Measurements from ENCODE around the gene ZNF724. TPM values are rescaled to one million over a fixed set of nuclear protein-coding genes. Genes with fewer than 3 reads are reported as not detected.

The ZNF724 gene
- total RNA-seq, 1 donor from 2014 or later: 3.7 TPM

DNA sequence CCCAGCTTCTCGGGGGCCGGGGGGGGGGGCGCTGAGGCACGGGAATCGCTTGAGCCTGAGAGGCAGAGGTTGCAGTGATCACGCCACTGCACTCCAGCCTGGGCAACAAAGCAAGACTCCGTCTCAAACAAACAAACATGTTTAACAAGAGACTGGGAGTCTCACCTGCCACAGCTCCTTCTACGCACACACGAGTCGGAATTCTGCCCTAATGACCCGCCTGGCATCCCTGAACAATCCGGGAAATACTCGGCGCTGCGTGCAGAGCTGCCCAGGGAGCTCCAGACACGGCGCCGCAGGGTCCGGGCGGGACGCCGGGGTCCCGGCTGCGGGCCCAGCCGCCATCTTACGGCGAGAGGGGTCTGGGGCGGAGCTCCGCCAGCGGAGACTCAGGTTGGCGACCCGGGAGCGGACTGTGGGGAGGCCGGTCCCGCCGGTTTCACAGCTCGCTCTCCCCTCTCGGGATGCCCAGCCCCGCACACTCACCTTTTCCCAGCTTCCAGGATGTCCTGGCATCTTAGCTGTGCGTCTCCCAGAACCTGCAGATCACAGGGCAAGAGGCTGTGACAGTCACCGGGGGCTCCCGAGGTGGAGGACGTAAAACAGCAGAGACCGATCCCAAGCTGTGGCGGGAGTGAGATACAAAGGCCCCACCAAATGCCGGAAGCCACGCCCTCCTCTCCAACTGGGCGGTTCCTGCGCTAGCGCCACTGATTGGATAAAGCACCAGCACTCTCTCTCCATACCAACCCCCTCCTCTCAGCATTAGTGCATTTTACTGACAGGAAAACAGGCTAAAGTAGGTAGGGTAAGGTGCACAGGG is 23.6 kb upstream of the ZNF724 start:
- Histone ChIP-seq H3K4me3 (ENCODE audit: low read length in 3 of 3) (peak overlapping the region; percentile 95 to 97 (median 95)), H3K4me1 (ENCODE audit: control insufficient read depth in 3 of 3, insufficient read depth in 3 of 3, low read length in 3 of 3) (peaks cover 0 to 8% (median 0%) of the 10 kb centered on the region in 3 donors), H3K9me3 (ENCODE audit: control insufficient read depth in 3 of 3, low read length in 3 of 3) (no peaks in the 10 kb centered on the region), H3K9ac (ENCODE audit: low read depth in 1 of 3, low read length in 3 of 3) (peak overlapping the region; percentile 83 to 93 (median 87)), H3K27me3 (ENCODE audit: control insufficient read depth in 3 of 3, insufficient read depth in 3 of 3, low read length in 3 of 3) (no peaks in the 10 kb centered on the region), H3K36me3 (ENCODE audit: control insufficient read depth in 3 of 3, insufficient read depth in 3 of 3, low read length in 3 of 3) (peaks cover 0 to 2% (median 0%) of the 10 kb centered on the region in 3 donors), H3K27ac (ENCODE audit: low read depth, low read length) (peak overlapping the region; percentile 67)

DNA sequence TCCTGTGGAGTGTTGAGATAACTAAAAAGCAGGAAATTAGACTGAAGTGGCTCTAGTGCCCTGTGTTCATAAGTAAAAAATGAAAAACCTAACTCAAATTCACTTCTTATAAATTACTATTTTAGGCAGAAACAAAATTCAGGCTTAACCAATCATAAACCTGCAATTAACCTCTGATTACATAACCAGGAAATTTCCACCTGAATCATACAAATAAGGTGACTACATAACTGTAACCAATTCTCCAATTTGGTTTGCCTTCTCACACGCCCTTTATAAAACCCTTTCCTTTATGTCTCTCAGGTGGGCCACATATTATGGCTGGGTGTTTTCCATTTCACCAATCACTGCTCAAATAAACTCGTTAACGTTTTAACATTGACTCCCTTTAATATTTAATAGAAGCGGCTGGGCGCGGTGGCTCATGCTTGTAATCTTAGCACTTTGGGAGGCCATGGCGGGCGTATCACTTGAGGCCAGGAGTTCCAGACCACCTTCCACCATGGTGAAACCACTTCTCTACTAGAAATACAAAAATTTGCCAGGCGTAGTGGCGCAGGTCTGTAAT is 22.9 kb upstream of the ZNF724 start:
- Histone ChIP-seq H3K36me3 (ENCODE audit: control insufficient read depth in 3 of 3, insufficient read depth in 3 of 3, low read length in 3 of 3) (peaks cover under 1 to 3% (median under 1%) of the 10 kb centered on the region in 3 donors), H3K27ac (ENCODE audit: low read depth, low read length) (peak overlapping the region; percentile 67), H3K4me1 (ENCODE audit: control insufficient read depth in 3 of 3, insufficient read depth in 3 of 3, low read length in 3 of 3) (peaks cover 0 to 8% (median 0%) of the 10 kb centered on the region in 3 donors), H3K4me3 (ENCODE audit: low read length in 3 of 3) (peak overlapping the region; percentile 95 to 97 (median 95)), H3K9ac (ENCODE audit: low read depth in 1 of 3, low read length in 3 of 3) (peak overlapping the region; percentile 83 to 93 (median 87)), H3K9me3 (ENCODE audit: control insufficient read depth in 3 of 3, low read length in 3 of 3) (no peaks in the 10 kb centered on the region), H3K27me3 (ENCODE audit: control insufficient read depth in 3 of 3, insufficient read depth in 3 of 3, low read length in 3 of 3) (no peaks in the 10 kb centered on the region)

DNA sequence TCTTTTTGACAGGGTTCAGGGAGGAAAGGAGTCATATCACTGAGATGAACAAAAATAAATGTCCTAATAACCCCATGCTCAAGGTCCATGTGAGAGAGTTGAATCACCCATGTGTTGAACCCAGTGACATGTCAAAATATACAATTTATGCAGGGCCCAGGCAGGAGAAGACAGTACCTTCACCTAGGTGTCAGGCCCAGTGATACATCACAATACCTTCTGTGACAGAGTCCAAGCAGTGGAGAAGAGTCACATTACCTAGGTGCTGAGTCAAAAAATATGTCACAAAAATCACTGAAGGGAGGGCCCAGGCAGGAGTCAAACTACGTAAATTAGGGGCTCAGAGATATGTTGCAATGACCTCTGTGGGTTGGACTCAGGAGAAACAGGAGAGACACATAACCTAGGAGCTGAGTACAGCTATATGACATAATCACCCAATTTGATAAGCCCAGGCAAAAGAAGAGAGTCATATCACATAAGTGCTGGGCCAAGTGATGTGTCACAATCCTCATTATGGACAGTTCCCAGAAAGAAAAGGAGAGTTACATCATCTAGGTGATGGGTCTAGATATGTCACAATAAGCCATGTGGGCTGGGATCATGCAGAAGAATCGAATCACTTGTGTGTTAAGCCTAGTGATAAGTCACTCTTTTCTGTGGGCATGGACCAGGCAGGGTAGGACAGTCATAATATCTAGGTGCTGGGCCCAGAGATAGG is 13.8 kb upstream of the ZNF724 start:
- peaks cover 23 to 40% (median 28%) of the 10 kb centered on the region in 3 donors for H3K36me3 ChIP-seq (ENCODE audit: control insufficient read depth in 3 of 3, insufficient read depth in 3 of 3, low read length in 3 of 3)
- H3K9ac ChIP-seq (ENCODE audit: low read depth in 1 of 3, low read length in 3 of 3): no peak overlapping the region
- no peak overlapping the region for H3K4me3 ChIP-seq (ENCODE audit: low read length in 3 of 3)
- H3K27ac ChIP-seq (ENCODE audit: low read depth, low read length): no peak overlapping the region
- H3K9me3 ChIP-seq (ENCODE audit: control insufficient read depth in 3 of 3, low read length in 3 of 3): no peaks in the 10 kb centered on the region
- no peaks in the 10 kb centered on the region for H3K4me1 ChIP-seq (ENCODE audit: control insufficient read depth in 3 of 3, insufficient read depth in 3 of 3, low read length in 3 of 3)
- no peaks in the 10 kb centered on the region for H3K27me3 ChIP-seq (ENCODE audit: control insufficient read depth in 3 of 3, insufficient read depth in 3 of 3, low read length in 3 of 3)

DNA sequence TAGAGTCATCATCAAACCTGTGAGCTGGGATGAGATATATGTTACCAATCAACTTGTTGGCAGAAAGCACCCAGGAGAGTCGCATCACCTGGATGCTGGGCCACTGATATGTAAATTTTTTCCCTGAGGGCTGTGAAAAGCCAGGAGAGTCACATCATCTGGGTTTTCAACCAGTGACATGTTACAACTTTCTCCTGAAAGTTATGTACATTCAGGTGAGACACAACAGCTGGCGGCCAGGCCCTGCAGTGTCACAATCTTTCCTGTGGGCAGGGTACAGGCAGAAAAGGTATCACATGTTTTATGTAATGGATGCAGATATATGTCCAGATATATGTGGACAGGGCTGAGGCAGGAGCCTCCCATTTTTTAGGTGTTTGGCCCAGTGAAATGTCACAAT is 13.2 kb upstream of the ZNF724 start:
- Histone ChIP-seq H3K4me3 (ENCODE audit: low read length in 3 of 3) (no peak overlapping the region), H3K4me1 (ENCODE audit: control insufficient read depth in 3 of 3, insufficient read depth in 3 of 3, low read length in 3 of 3) (no peaks in the 10 kb centered on the region), H3K9me3 (ENCODE audit: control insufficient read depth in 3 of 3, low read length in 3 of 3) (no peaks in the 10 kb centered on the region), H3K9ac (ENCODE audit: low read depth in 1 of 3, low read length in 3 of 3) (no peak overlapping the region), H3K27ac (ENCODE audit: low read depth, low read length) (no peak overlapping the region), H3K27me3 (ENCODE audit: control insufficient read depth in 3 of 3, insufficient read depth in 3 of 3, low read length in 3 of 3) (no peaks in the 10 kb centered on the region), H3K36me3 (ENCODE audit: control insufficient read depth in 3 of 3, insufficient read depth in 3 of 3, low read length in 3 of 3) (peaks cover 27 to 46% (median 31%) of the 10 kb centered on the region in 3 donors)

DNA sequence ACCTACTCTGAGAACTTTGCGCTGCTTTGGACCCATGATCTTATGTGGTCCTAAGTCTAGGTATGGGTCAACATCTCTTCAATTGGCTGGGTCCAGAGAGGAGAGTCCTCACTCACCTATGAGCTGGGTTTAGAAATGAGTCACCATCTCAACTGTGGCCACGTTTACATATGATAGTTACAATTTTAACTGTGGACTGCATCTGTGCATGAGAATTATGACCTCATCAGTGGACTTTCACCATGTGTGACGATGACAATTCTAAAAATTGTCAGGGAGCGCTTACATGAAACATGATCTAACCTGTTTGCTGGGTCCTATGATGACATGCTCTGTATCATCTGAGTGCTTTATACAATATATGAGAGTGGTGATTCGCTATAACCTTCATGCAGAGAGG is 12.7 kb upstream of the ZNF724 start:
- Histone ChIP-seq H3K4me1 (ENCODE audit: control insufficient read depth in 3 of 3, insufficient read depth in 3 of 3, low read length in 3 of 3) (no peaks in the 10 kb centered on the region), H3K9ac (ENCODE audit: low read depth in 1 of 3, low read length in 3 of 3) (no peak overlapping the region), H3K27ac (ENCODE audit: low read depth, low read length) (no peak overlapping the region), H3K4me3 (ENCODE audit: low read length in 3 of 3) (no peak overlapping the region), H3K9me3 (ENCODE audit: control insufficient read depth in 3 of 3, low read length in 3 of 3) (no peaks in the 10 kb centered on the region), H3K36me3 (ENCODE audit: control insufficient read depth in 3 of 3, insufficient read depth in 3 of 3, low read length in 3 of 3) (peaks cover 25 to 44% (median 28%) of the 10 kb centered on the region in 3 donors), H3K27me3 (ENCODE audit: control insufficient read depth in 3 of 3, insufficient read depth in 3 of 3, low read length in 3 of 3) (no peaks in the 10 kb centered on the region)

DNA sequence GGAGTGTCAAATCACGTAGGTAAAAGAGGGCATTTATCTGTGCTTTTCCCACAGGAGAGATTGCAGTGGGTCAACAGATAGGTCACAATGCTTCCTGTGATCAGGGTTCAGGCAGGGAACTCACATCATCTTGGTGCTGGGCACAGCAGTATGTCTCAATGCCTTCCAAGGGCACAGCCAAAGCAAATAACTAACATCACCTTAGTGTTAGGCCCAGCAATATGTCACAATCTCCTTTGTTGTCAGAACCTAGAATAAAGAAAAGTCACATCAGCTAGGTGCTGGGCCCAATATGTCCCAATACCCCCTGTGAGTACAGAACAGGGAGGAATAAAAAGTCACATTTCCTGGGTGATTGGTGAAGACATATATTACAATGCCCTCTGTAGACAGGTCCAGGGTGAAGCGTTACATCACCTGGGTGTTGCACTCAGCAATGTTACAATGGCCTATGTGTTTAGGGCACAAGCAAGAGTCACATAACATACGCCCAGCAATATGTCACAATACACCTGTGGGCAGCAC is 11.4 kb upstream of the ZNF724 start:
- Histone ChIP-seq H3K9me3 (ENCODE audit: control insufficient read depth in 3 of 3, low read length in 3 of 3) (no peaks in the 10 kb centered on the region), H3K27me3 (ENCODE audit: control insufficient read depth in 3 of 3, insufficient read depth in 3 of 3, low read length in 3 of 3) (no peaks in the 10 kb centered on the region), H3K4me3 (ENCODE audit: low read length in 3 of 3) (no peak overlapping the region), H3K27ac (ENCODE audit: low read depth, low read length) (no peak overlapping the region), H3K9ac (ENCODE audit: low read depth in 1 of 3, low read length in 3 of 3) (no peak overlapping the region), H3K36me3 (ENCODE audit: control insufficient read depth in 3 of 3, insufficient read depth in 3 of 3, low read length in 3 of 3) (peaks cover 21 to 40% (median 24%) of the 10 kb centered on the region in 3 donors), H3K4me1 (ENCODE audit: control insufficient read depth in 3 of 3, insufficient read depth in 3 of 3, low read length in 3 of 3) (no peaks in the 10 kb centered on the region)

DNA sequence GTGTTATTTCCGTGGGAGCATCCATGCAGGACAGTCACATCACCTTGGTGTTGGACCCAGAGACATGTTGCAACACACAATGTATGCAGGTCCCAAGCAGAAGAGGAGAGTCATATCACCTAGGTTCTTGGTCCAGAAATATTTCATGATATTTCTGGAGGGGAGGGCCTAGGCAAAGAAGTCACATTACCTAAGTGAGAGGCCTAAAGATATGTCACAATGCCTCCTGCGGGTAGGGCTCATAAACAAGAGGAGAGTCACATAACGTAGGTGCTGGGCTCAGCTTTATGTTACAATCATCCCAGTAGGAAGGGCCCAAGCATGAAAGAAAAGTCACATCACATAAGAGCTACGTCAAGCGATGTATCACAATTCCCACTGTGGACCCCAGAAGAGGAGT is 10.8 kb upstream of the ZNF724 start:
- no peaks in the 10 kb centered on the region for H3K27me3 ChIP-seq (ENCODE audit: control insufficient read depth in 3 of 3, insufficient read depth in 3 of 3, low read length in 3 of 3)
- H3K9me3 ChIP-seq (ENCODE audit: control insufficient read depth in 3 of 3, low read length in 3 of 3): no peaks in the 10 kb centered on the region
- H3K9ac ChIP-seq (ENCODE audit: low read depth in 1 of 3, low read length in 3 of 3): no peak overlapping the region
- peaks cover 21 to 40% (median 24%) of the 10 kb centered on the region in 3 donors for H3K36me3 ChIP-seq (ENCODE audit: control insufficient read depth in 3 of 3, insufficient read depth in 3 of 3, low read length in 3 of 3)
- H3K4me1 ChIP-seq (ENCODE audit: control insufficient read depth in 3 of 3, insufficient read depth in 3 of 3, low read length in 3 of 3): no peaks in the 10 kb centered on the region
- H3K27ac ChIP-seq (ENCODE audit: low read depth, low read length): no peak overlapping the region
- no peak overlapping the region for H3K4me3 ChIP-seq (ENCODE audit: low read length in 3 of 3)

DNA sequence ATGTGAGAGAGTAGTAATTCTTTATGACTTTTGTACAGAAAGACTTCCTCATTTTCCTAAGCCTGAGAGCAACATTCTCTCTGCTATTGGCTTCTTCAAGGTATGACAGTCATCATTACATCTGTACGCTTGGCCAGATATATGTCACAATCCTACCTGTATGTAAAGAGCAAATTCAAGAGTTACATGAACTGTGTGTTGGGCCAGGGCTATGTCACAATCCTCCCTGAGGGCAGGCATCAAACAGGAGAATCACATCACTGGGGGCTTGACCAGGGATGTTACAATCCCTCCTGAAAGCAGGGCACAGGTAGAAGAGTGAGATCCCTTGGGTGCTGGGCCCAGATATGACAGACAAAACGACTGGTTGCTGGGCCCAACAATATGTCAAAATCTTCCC is 9.8 kb upstream of the ZNF724 start:
- Histone ChIP-seq H3K36me3 (ENCODE audit: control insufficient read depth in 3 of 3, insufficient read depth in 3 of 3, low read length in 3 of 3) (peaks cover 21 to 40% (median 24%) of the 10 kb centered on the region in 3 donors), H3K4me3 (ENCODE audit: low read length in 3 of 3) (no peak overlapping the region), H3K9me3 (ENCODE audit: control insufficient read depth in 3 of 3, low read length in 3 of 3) (no peaks in the 10 kb centered on the region), H3K27me3 (ENCODE audit: control insufficient read depth in 3 of 3, insufficient read depth in 3 of 3, low read length in 3 of 3) (no peaks in the 10 kb centered on the region), H3K4me1 (ENCODE audit: control insufficient read depth in 3 of 3, insufficient read depth in 3 of 3, low read length in 3 of 3) (no peaks in the 10 kb centered on the region), H3K9ac (ENCODE audit: low read depth in 1 of 3, low read length in 3 of 3) (no peak overlapping the region), H3K27ac (ENCODE audit: low read depth, low read length) (no peak overlapping the region)

DNA sequence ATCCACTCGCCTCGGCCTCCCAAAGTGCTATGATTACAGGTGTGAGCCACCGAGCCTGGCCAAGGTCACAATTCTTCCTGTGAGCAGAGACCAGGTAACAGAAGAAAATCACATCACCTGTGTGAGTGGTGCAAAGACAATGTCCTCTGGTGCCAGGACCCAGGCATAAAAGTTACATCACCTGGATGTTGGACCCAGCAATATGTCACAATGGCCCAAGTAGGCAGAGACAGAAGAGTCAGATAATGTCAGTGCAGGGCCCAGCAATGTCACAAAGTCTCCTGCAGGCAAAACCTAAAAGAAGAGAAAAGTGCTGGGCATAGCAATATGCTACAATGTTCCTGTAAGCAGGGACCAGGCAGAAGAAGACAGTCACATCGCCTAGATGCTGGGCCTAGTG is 5.5 kb upstream of the ZNF724 start:
- Histone ChIP-seq H3K4me3 (ENCODE audit: low read length in 3 of 3) (no peak overlapping the region), H3K27ac (ENCODE audit: low read depth, low read length) (no peak overlapping the region), H3K36me3 (ENCODE audit: control insufficient read depth in 3 of 3, insufficient read depth in 3 of 3, low read length in 3 of 3) (peaks cover 11 to 22% (median 16%) of the 10 kb centered on the region in 3 donors), H3K9ac (ENCODE audit: low read depth in 1 of 3, low read length in 3 of 3) (no peak overlapping the region), H3K9me3 (ENCODE audit: control insufficient read depth in 3 of 3, low read length in 3 of 3) (no peaks in the 10 kb centered on the region), H3K4me1 (ENCODE audit: control insufficient read depth in 3 of 3, insufficient read depth in 3 of 3, low read length in 3 of 3) (no peaks in the 10 kb centered on the region), H3K27me3 (ENCODE audit: control insufficient read depth in 3 of 3, insufficient read depth in 3 of 3, low read length in 3 of 3) (no peaks in the 10 kb centered on the region)

Measured in skeletal muscle tissue (tissue), 4 donors.